ENCODE measurements around the gene CEP162.
"Not testable (repeated sequence)": the region's sequence is repeated elsewhere in the genome, so short reads cannot be mapped to it uniquely, and the experiment has no call there.

DNA sequence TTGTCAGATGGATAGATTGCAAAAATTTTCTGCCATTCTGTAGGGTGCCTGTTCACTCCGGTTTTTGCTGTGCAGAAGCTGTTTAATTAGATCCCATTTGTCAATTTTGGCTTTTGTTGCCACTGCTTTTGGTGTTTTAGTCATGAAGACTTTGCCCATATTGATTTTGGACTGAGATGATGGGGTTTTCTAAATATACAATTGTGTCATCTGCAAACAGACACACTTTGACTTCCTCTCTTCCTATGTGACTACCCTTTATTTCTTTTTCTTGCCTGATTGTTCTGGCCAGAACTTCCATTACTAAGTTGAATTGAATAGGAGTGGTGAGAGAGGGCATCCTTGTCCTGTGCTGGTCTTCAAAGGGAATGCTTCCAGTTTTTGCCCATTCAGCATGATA lies 97.9 kb downstream of the CEP162 start:
- TF ChIP-seq, protein P1, sequence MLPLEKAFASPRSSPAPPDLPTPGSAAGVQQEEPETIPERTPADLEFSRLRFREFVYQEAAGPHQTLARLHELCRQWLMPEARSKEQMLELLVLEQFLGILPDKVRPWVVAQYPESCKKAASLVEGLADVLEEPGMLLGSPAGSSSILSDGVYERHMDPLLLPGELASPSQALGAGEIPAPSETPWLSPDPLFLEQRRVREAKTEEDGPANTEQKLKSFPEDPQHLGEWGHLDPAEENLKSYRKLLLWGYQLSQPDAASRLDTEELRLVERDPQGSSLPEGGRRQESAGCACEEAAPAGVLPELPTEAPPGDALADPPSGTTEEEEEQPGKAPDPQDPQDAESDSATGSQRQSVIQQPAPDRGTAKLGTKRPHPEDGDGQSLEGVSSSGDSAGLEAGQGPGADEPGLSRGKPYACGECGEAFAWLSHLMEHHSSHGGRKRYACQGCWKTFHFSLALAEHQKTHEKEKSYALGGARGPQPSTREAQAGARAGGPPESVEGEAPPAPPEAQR (CRISPR knock-in tag; IDR thresholded peaks at IDR 0.05), result not testable (repeated sequence)
- not testable (repeated sequence) for TF ChIP-seq CREB1 (CRISPR knock-in tag; IDR thresholded peaks at IDR 0.05); SP1 (CRISPR knock-in tag; conservative IDR thresholded peaks at IDR 0.05); NR3C1 (CRISPR knock-in tag; conservative IDR thresholded peaks at IDR 0.05; ENCODE audit: low read depth); PRRX2 (CRISPR knock-in tag; IDR thresholded peaks at IDR 0.05)
- TF ChIP-seq, protein P2, sequence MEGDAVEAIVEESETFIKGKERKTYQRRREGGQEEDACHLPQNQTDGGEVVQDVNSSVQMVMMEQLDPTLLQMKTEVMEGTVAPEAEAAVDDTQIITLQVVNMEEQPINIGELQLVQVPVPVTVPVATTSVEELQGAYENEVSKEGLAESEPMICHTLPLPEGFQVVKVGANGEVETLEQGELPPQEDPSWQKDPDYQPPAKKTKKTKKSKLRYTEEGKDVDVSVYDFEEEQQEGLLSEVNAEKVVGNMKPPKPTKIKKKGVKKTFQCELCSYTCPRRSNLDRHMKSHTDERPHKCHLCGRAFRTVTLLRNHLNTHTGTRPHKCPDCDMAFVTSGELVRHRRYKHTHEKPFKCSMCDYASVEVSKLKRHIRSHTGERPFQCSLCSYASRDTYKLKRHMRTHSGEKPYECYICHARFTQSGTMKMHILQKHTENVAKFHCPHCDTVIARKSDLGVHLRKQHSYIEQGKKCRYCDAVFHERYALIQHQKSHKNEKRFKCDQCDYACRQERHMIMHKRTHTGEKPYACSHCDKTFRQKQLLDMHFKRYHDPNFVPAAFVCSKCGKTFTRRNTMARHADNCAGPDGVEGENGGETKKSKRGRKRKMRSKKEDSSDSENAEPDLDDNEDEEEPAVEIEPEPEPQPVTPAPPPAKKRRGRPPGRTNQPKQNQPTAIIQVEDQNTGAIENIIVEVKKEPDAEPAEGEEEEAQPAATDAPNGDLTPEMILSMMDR (IDR thresholded peaks at IDR 0.05), result not testable (repeated sequence)
- TF ChIP-seq, protein P3, sequence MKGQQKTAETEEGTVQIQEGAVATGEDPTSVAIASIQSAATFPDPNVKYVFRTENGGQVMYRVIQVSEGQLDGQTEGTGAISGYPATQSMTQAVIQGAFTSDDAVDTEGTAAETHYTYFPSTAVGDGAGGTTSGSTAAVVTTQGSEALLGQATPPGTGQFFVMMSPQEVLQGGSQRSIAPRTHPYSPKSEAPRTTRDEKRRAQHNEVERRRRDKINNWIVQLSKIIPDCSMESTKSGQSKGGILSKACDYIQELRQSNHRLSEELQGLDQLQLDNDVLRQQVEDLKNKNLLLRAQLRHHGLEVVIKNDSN (CRISPR knock-in tag; IDR thresholded peaks at IDR 0.05), result not testable (repeated sequence)
- TF ChIP-seq, protein P4, sequence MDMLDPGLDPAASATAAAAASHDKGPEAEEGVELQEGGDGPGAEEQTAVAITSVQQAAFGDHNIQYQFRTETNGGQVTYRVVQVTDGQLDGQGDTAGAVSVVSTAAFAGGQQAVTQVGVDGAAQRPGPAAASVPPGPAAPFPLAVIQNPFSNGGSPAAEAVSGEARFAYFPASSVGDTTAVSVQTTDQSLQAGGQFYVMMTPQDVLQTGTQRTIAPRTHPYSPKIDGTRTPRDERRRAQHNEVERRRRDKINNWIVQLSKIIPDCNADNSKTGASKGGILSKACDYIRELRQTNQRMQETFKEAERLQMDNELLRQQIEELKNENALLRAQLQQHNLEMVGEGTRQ (CRISPR knock-in tag; IDR thresholded peaks at IDR 0.05), result not testable (repeated sequence)
- TF ChIP-seq, protein P5, sequence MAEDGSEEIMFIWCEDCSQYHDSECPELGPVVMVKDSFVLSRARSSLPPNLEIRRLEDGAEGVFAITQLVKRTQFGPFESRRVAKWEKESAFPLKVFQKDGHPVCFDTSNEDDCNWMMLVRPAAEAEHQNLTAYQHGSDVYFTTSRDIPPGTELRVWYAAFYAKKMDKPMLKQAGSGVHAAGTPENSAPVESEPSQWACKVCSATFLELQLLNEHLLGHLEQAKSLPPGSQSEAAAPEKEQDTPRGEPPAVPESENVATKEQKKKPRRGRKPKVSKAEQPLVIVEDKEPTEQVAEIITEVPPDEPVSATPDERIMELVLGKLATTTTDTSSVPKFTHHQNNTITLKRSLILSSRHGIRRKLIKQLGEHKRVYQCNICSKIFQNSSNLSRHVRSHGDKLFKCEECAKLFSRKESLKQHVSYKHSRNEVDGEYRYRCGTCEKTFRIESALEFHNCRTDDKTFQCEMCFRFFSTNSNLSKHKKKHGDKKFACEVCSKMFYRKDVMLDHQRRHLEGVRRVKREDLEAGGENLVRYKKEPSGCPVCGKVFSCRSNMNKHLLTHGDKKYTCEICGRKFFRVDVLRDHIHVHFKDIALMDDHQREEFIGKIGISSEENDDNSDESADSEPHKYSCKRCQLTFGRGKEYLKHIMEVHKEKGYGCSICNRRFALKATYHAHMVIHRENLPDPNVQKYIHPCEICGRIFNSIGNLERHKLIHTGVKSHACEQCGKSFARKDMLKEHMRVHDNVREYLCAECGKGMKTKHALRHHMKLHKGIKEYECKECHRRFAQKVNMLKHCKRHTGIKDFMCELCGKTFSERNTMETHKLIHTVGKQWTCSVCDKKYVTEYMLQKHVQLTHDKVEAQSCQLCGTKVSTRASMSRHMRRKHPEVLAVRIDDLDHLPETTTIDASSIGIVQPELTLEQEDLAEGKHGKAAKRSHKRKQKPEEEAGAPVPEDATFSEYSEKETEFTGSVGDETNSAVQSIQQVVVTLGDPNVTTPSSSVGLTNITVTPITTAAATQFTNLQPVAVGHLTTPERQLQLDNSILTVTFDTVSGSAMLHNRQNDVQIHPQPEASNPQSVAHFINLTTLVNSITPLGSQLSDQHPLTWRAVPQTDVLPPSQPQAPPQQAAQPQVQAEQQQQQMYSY (CRISPR knock-in tag; IDR thresholded peaks at IDR 0.05), result not testable (repeated sequence)

All from WTC11 (cell line).